GM19025 (cell line): ENCODE data around the gene THRSP.
"Not testable (repeated sequence)": the region's sequence is repeated elsewhere in the genome, so short reads cannot be mapped to it uniquely, and the experiment has no call there.

Source experiments
- ATAC-seq: cut with Tn5 transposase; IDR thresholded peaks from one replicate; pipeline ENCODE4 v1.9.1; 2021; ENCODE audit warnings: mild to moderate bottlenecking, low read depth, moderate library complexity; ENCODE audit not compliant: unreplicated experiment

Gene THRSP

DNA sequence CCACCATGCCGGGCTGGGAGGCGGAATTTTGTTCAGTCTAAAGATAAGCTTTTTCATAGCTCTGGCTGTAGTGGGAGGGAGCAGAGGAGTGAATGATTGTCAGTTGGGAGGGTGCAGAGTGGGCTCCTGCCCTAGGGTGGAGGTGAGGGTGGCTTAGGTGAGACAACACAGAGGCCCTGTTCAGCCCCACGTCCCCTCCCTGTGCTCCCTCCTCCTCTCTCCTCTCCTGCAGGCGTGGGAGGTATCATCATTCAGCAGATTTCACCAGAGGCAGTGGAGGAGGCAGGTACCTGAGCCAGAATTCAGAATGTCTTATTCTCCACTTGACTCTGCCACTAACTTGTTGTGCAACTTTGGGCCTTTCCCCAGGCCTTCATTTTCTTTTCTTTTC is 1.7 kb upstream of the THRSP start:
- no peak for ATAC-seq

DNA sequence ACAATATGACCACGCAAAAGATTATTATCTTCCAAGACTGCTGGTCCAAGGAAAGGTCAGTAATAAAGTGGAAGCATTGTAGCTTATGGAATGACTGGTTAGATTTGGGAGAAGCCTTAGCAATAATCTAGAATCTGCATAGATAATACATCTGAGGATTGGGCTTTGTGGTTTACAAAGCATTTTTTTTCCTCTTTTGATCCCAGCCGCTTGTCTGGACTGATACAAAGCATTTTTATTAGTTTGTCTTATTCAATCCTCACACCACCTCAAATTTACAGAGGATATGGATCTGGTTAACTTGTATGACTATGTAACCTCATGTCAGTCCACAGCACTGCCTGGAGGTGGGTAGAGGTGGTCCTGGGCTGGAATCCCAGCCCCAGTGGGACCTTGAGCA is 990 bp upstream of the THRSP start:
- ATAC-seq, result no peak

DNA sequence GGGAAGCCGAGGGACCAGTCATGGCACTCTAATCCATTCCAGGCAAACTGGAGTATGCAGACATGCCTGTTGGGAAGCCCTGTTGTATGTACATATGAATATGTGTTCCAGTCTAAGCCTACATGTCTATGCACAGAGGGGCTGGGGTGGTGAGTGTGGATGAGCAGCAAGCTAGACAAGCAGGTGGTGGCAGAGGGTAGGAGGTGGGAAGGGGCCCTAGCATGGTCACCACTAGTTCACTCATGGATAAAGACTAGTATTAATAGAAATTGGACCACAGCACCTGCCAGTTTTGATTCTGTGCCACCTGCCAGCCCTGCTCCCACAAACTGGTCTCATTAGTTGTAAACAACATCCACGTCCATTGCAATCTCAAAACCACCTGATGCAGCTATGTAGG is 1.5 kb downstream of the THRSP start:
- no peak for ATAC-seq

DNA sequence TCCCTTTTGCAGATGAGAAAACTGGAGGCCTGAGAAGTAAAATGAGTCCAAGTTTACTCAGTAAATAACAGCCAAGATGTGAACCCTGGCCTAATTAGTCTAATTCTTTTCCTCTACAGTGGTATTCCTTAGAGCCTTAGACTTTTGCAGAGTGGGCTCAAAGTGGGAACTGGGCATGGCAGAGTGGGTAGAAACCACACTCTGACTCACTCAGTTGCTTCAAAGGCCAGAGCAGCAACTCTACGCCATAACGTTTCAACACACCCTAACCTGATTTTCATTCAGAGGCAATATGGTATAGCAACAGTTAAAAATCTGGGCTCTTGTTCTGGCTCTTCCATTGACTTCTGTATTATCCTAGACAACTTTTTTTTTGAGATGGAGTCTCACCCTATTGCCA is 2.8 kb downstream of the THRSP start:
- no peak for ATAC-seq

DNA sequence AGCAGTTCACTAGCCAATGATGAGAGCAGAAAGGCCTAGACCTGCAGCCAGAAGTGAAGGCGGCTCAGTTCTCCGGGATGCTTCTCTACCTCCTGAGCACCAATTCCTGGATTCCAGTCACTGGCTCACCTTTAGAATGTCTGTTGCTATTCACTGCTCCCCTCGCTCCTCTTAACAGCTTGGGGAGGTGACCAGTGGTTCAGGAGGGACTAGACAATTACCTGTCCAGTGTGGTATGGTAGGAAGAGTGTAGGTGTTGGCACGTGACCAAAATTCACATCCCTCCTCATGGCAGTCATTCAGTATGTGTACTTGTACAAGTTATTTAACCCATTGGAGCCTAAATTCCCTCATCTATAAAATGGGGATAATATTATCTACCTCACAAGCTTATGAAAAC is 4.0 kb downstream of the THRSP start:
- ATAC-seq, result no peak

- ATAC-seq, result no peak
Observed at GRCh38 chr11:78069465-78069864, 5.8 kb downstream of the THRSP start.

- ATAC-seq, result no peak
Observed at GRCh38 chr11:78070621-78071020, 7.0 kb downstream of the THRSP start.

- ATAC-seq, result no peak
Observed at GRCh38 chr11:78071717-78072116, 8.1 kb downstream of the THRSP start.

- ATAC-seq, result no peak
Observed at GRCh38 chr11:78072455-78072854, 8.8 kb downstream of the THRSP start.

- no peak for ATAC-seq
Observed at GRCh38 chr11:78074756-78075155, 11.1 kb downstream of the THRSP start.

- ATAC-seq, result no peak
Observed at GRCh38 chr11:78076733-78077403, 13.2 kb downstream of the THRSP start.

DNA sequence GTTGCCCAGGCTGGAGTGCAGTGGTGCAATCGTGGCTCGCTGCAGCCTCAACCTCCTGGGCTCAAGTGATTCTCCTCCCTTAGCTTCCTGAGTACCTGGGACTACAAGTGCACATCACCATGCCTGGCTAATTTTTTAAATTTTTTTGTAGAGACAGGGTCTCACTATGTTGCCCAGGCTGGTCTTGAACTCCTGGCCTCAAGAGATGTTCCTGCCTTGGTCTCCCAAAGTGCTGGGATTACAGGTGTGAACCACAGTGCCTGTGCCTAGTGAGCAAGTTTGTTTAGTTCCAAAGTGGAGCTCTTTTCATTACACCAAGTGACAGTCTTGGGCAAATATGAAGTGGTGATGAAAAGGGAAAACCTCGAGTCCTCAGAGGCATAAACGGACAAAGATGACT is 13.9 kb downstream of the THRSP start:
- not testable (repeated sequence) for ATAC-seq

GRCh38 chr11:78078218-78079167 is 14.8 kb downstream of the THRSP start:
- no peak for ATAC-seq

DNA sequence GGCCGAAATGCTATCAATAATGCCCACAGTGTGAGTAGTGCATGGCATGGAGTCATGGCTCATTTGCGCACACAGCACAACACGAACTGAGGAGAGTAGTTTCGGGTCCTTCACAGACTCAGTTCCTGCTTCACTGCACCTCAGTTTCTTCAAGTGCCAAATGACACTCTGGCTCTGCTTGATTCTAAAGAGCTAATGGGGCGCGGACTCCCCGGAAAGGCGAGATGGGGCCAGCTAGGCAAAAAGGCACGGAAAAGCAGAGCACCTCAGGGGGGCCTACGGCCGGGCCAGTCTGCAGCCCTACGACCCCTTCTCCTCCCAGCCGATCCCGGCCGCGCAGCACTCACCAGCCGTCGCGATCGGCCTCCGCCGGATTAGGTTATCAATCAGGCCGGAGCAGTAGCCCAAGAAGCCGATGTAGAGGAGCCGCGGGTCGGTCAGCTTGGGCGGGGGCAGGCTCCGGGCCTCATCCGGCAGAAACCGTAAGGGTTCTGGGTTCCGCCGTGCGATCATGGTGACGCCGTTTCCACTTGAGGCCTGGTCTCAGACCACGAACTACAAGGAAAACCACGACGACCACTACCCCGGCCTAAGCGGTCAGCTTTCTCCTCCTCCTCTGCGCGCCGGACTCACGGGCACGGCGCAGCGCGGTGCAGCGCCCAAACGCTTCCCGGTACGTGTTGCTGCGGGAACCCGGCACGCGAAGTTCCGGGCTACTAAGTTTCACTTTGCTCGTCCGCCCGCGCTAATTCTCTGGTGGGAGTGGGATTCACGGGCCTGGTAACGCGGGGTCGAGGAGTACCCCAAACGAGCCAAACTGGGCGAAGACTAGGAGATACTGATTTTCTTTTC is 15.8 kb downstream of the THRSP start, which contains the start of gene NDUFC2:
TSS of gene NDUFC2 (minus strand) at position 631 of the 852 bp plus-strand sequence. CDS start at position 513, 118 bp downstream.
- ATAC-seq, result peak; percentile 86

- ATAC-seq, result no peak
Observed at GRCh38 chr11:78080084-78080817, 16.6 kb downstream of the THRSP start.

DNA sequence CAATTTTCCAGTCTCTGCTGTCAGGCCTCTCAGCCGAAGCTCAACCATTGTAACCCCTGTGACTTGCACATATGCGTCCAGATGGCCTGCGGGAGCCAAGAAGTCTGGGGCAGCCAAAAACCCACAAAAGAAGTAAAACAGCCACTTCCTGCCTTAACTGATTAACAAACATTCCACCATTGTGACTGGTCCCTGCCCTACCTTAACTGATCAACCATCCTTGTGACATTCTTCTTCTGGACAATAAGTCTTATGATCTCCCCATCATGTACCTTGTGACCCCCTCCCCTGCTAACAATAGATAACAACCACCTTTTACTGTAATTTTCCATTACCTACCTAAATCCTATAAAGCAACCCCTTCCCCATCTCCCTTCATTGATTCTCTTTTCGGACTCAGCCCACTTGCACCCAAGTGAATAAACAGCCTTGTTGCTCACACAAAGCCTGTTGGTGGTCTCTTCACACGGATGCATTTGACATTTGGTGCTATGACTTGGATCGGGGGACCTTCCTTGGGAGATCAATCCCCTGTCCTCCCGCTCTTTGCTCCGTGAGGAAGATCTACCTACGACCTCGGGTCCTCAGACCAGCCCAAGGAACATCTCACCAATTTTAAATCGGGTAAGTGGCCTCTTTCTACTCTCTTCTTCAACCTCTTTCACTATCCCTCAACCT is 17.3 kb downstream of the THRSP start:
- no peak for ATAC-seq

DNA sequence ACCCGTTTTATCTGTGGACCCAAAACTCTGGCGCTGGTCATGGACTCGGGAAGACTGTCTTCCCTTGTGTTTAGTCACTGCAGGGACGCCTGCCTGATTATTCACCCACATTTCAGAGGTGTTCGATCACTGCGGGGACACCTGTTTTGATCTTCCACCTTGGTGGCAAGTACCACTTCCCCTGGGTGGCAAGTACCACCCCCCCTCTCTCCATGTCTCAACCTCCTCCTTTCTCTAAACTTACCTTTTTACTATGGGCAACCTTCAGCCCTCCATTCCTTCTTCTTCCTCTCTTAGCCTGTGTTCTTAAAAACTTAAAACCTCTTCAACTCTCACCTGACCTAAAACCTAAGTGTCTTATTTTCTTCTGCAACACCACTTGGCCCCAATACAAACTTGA is 17.9 kb downstream of the THRSP start:
- ATAC-seq, result no peak

DNA sequence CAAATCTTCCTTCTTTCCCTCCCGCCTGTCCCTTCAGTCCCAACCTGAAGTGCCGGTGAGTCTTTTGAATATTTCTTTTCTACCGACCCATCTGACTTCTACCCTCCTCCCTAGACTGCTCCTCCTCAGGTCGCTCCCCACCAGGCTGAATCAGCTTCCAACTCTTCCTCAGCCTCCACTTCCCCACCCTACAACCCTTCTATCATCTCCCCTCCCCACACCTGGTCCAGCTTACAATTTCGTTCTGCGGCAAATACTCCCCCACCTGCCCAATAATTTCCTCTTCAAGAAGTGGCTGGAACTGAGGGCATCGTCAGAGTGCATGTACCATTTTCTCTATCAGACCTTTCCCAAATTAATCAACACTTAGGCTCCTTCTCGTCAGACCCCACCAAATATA is 18.5 kb downstream of the THRSP start:
- no peak for ATAC-seq

DNA sequence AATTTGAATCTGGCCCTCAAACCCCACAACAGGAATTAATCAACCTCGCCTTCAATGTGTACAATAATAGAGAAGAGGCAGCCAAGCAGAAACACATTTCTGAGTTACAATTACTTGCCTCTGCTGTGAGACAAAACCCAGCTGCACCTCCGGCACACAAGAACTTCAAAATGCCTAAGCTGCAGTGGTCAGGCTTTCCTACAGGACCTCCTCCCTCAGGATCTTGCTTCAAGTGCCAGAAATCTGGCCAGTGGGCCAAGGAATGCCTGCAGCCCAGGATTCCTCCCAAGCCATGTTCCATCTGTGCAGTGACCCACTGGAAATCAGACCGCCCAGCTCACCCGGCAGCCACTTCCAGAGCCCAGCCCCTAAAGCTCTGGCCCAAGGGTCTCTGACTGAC is 19.4 kb downstream of the THRSP start:
- no peak for ATAC-seq

DNA sequence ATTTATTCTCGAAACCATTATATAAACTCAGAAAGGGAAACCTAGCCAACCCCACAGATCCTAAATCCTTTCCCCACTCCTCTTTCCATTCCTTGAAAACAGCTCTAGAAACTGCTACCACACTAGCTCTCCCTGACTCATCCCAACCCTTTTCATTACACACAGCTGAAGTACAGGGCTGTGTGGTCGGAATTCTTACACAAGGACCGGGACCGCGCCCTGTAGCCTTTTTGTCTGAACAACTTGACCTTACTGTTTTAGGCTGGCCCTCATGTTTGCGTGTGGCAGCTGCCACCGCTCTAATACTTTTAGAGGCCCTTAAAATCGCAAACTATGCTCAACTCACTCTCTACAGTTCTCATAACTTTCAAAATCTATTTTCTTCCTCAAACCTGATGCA is 20.8 kb downstream of the THRSP start:
- not testable (repeated sequence) for ATAC-seq
